Fibroblast of skin of back (primary cell): Measurements from ENCODE around the gene UPK3B. TPM values are rescaled to one million over a fixed set of nuclear protein-coding genes. Genes with fewer than 3 reads are reported as not detected.
"Not testable (repeated sequence)": the region's sequence is repeated elsewhere in the genome, so short reads cannot be mapped to it uniquely, and the experiment has no call there.

Experiments used
- DNase-seq: peaks from one replicate; pipeline ENCODE4 v3.0.0-alpha.2; 2013
- polyA plus RNA-seq, 2 experiments: library from polyadenylated mRNA; unstranded; fragments of 120-200 nt; gene quantifications; one replicate each; pipeline ENCODE4 v1.2.1, GENCODE V29; 2013; ENCODE audit not compliant: insufficient read length in 2 of 2

Gene UPK3B
- 0.10 TPM for polyA plus RNA-seq (2013, experiment 1 of 2; ENCODE audit: insufficient read length)
- polyA plus RNA-seq (2013, experiment 2 of 2; ENCODE audit: insufficient read length) = not detected

GRCh38 chr7:76509931-76510877 lies at the start of gene UPK3B:
TSS of gene UPK3B (plus strand) at chr7:76510552. CDS start at chr7:76510653, 101 bp downstream.
- peak; percentile 26 for DNase-seq

GRCh38 chr7:76460767-76461166 lies 49.6 kb upstream of the UPK3B start:
- not testable (repeated sequence) for DNase-seq

GRCh38 chr7:76461464-76462101 lies 48.8 kb upstream of the UPK3B start, which contains the start of gene DTX2:
TSS of gene DTX2 (plus strand) at chr7:76461709. CDS start at chr7:76480510, 18,801 bp downstream.
- DNase-seq = not testable (repeated sequence)

- not testable (repeated sequence) for DNase-seq
These were observed 48.0 kb upstream of the UPK3B start for GRCh38 chr7:76462271-76462882.

- not testable (repeated sequence) for DNase-seq
These were observed 45.4 kb upstream of the UPK3B start for GRCh38 chr7:76464959-76465358.

- DNase-seq = not testable (repeated sequence)
These were observed 44.4 kb upstream of the UPK3B start for GRCh38 chr7:76465950-76466349.

GRCh38 chr7:76467743-76468404 lies 42.5 kb upstream of the UPK3B start:
- DNase-seq = not testable (repeated sequence)

- DNase-seq = not testable (repeated sequence)
These were observed 38.7 kb upstream of the UPK3B start for GRCh38 chr7:76471556-76472221.

GRCh38 chr7:76473097-76473496 lies 37.3 kb upstream of the UPK3B start:
- DNase-seq = not testable (repeated sequence)

GRCh38 chr7:76476280-76476679 lies 34.1 kb upstream of the UPK3B start:
- not testable (repeated sequence) for DNase-seq

- not testable (repeated sequence) for DNase-seq
These were observed 33.4 kb upstream of the UPK3B start for GRCh38 chr7:76476742-76477474.

GRCh38 chr7:76479628-76480027 lies 30.7 kb upstream of the UPK3B start:
- not testable (repeated sequence) for DNase-seq

GRCh38 chr7:76480403-76481253 lies 29.7 kb upstream of the UPK3B start:
- not testable (repeated sequence) for DNase-seq

GRCh38 chr7:76482660-76483059 lies 27.7 kb upstream of the UPK3B start:
- not testable (repeated sequence) for DNase-seq

GRCh38 chr7:76483081-76483480 lies 27.3 kb upstream of the UPK3B start:
- not testable (repeated sequence) for DNase-seq

- DNase-seq = not testable (repeated sequence)
These were observed 25.9 kb upstream of the UPK3B start for GRCh38 chr7:76484456-76484855.

- not testable (repeated sequence) for DNase-seq
These were observed 24.3 kb upstream of the UPK3B start for GRCh38 chr7:76485822-76486610.

GRCh38 chr7:76486618-76487017 lies 23.7 kb upstream of the UPK3B start:
- not testable (repeated sequence) for DNase-seq

GRCh38 chr7:76487969-76488368 lies 22.4 kb upstream of the UPK3B start:
- not testable (repeated sequence) for DNase-seq
